Measurements from ENCODE around the gene MAP2K6. TPM values are rescaled to one million over a fixed set of nuclear protein-coding genes. Genes with fewer than 3 reads are reported as not detected.

Gene MAP2K6
- total RNA-seq, 1 donor from 2014 or later: 2.9 TPM

GRCh38 chr17:69451416-69452394 is 37.2 kb downstream of the MAP2K6 start:
- intact Hi-C loops (cut with micrococcal nuclease): no loop called here

GRCh38 chr17:69452664-69453260 is 38.3 kb downstream of the MAP2K6 start:
- intact Hi-C loops (cut with micrococcal nuclease): no loop called here
- DNase-seq (no peak), ATAC-seq (no peak)

More at GRCh38 chr17:69451416-69452394, 37.2 kb downstream of the MAP2K6 start:
- ATAC-seq: no peak
- no peak for DNase-seq

- no peak for DNase-seq
- intact Hi-C loops (cut with micrococcal nuclease): no loop called here
- ATAC-seq: no peak
Measured at GRCh38 chr17:69454051-69454450, 39.6 kb downstream of the MAP2K6 start.

- intact Hi-C loops (cut with micrococcal nuclease): no loop called here
- DNase-seq (no peak), ATAC-seq (no peak)
Measured at GRCh38 chr17:69455040-69455439, 40.5 kb downstream of the MAP2K6 start.

GRCh38 chr17:69457603-69458002 is 43.1 kb downstream of the MAP2K6 start:
- ATAC-seq: no peak
- no peak for DNase-seq
- intact Hi-C loops (cut with micrococcal nuclease): no loop called here

- intact Hi-C loops (cut with micrococcal nuclease): no loop called here
- no peak for DNase-seq
Measured at GRCh38 chr17:69460963-69461922, 46.7 kb downstream of the MAP2K6 start.

GRCh38 chr17:69461951-69462369 is 47.5 kb downstream of the MAP2K6 start:
- DNase-seq (no peak), ATAC-seq (peak; percentile 81)
- intact Hi-C loops (cut with micrococcal nuclease): no loop called here

More at GRCh38 chr17:69460963-69461922, 46.7 kb downstream of the MAP2K6 start:
- peak; percentile 37 for ATAC-seq

- intact Hi-C loops (cut with micrococcal nuclease): no loop called here
- ATAC-seq: no peak
Measured at GRCh38 chr17:69462882-69463281, 48.4 kb downstream of the MAP2K6 start.

GRCh38 chr17:69466451-69466850 is 52.0 kb downstream of the MAP2K6 start:
- ATAC-seq: no peak
- no peak for DNase-seq
- intact Hi-C loops (cut with micrococcal nuclease): no loop called here

More at GRCh38 chr17:69462882-69463281, 48.4 kb downstream of the MAP2K6 start:
- no peak for DNase-seq

- intact Hi-C loops (cut with micrococcal nuclease): no loop called here
- DNase-seq (no peak), ATAC-seq (peak; percentile 41)
Measured at GRCh38 chr17:69466905-69467667, 52.6 kb downstream of the MAP2K6 start.

- ATAC-seq (no peak), DNase-seq (no peak)
- intact Hi-C loops (cut with micrococcal nuclease): no loop called here
Measured at GRCh38 chr17:69468207-69468606, 53.7 kb downstream of the MAP2K6 start.

- intact Hi-C loops (cut with micrococcal nuclease): no loop called here
- ATAC-seq (no peak), DNase-seq (no peak)
Measured at GRCh38 chr17:69470702-69471101, 56.2 kb downstream of the MAP2K6 start.

GRCh38 chr17:69471406-69471805 is 56.9 kb downstream of the MAP2K6 start:
- intact Hi-C loops (cut with micrococcal nuclease): no loop called here
- ATAC-seq (no peak), DNase-seq (no peak)

- DNase-seq: no peak
- ATAC-seq: peak; percentile 84
- intact Hi-C loops (cut with micrococcal nuclease): no loop called here
Measured at GRCh38 chr17:69473841-69474831, 59.6 kb downstream of the MAP2K6 start.

GRCh38 chr17:69477204-69477902 is 62.9 kb downstream of the MAP2K6 start:
- intact Hi-C loops (cut with micrococcal nuclease): no loop called here
- DNase-seq (no peak), ATAC-seq (no peak)

GRCh38 chr17:69477903-69478266 is 63.4 kb downstream of the MAP2K6 start:
- DNase-seq (no peak), ATAC-seq (no peak)
- intact Hi-C loops (cut with micrococcal nuclease): no loop called here

GRCh38 chr17:69478916-69479315 is 64.4 kb downstream of the MAP2K6 start:
- DNase-seq (no peak), ATAC-seq (no peak)
- intact Hi-C loops (cut with micrococcal nuclease): no loop called here
